A204.1 (cell line): Measurements from ENCODE around the gene RBAK.
"Not testable (repeated sequence)": the region's sequence is repeated elsewhere in the genome, so short reads cannot be mapped to it uniquely, and the experiment has no call there.

ENCODE experiments used
- FAIRE-seq: peaks from 2 replicates; lab custom pipeline; 2012; peaks lifted over from hg19 to GRCh38; lab: Jason Lieb, UNC

RBAK gene

GRCh38 chr7:5045558-5046396, at the start of gene RBAK:
Gene RBAK (plus strand): TSS chr7:5045860. CDS start chr7:5048077, 2,217 bp downstream.
- FAIRE-seq, result no peak

- FAIRE-seq, result no peak
Measured at GRCh38 chr7:4996696-4997222, 48.9 kb upstream of the RBAK start.

- no peak for FAIRE-seq
Measured at GRCh38 chr7:4998244-4998643, 47.4 kb upstream of the RBAK start.

- FAIRE-seq, result no peak
Measured at GRCh38 chr7:4998910-4999309, 46.8 kb upstream of the RBAK start.

GRCh38 chr7:4999369-4999950, 46.2 kb upstream of the RBAK start:
- no peak for FAIRE-seq

- FAIRE-seq, result no peak
Measured at GRCh38 chr7:5001003-5001402, 44.7 kb upstream of the RBAK start.

- FAIRE-seq, result no peak
Measured at GRCh38 chr7:5001911-5002310, 43.7 kb upstream of the RBAK start.

GRCh38 chr7:5005066-5005465, 40.6 kb upstream of the RBAK start:
- no peak for FAIRE-seq

GRCh38 chr7:5012985-5013384, 32.7 kb upstream of the RBAK start:
- FAIRE-seq, result no peak

GRCh38 chr7:5015936-5016335, 29.7 kb upstream of the RBAK start:
- not testable (repeated sequence) for FAIRE-seq

- FAIRE-seq, result not testable (repeated sequence)
Measured at GRCh38 chr7:5017626-5018025, 28.0 kb upstream of the RBAK start.

- FAIRE-seq, result no peak
Measured at GRCh38 chr7:5020098-5020497, 25.6 kb upstream of the RBAK start.

GRCh38 chr7:5020976-5021550, 24.6 kb upstream of the RBAK start:
- FAIRE-seq, result not testable (repeated sequence)

GRCh38 chr7:5023626-5024025, 22.0 kb upstream of the RBAK start:
- not testable (repeated sequence) for FAIRE-seq

- not testable (repeated sequence) for FAIRE-seq
Measured at GRCh38 chr7:5027796-5028410, 17.8 kb upstream of the RBAK start.

GRCh38 chr7:5033186-5033585, 12.5 kb upstream of the RBAK start:
- not testable (repeated sequence) for FAIRE-seq

GRCh38 chr7:5035276-5035675, 10.4 kb upstream of the RBAK start:
- no peak for FAIRE-seq

- no peak for FAIRE-seq
Measured at GRCh38 chr7:5036446-5036845, 9.2 kb upstream of the RBAK start.

GRCh38 chr7:5041047-5041446, 4.6 kb upstream of the RBAK start:
- FAIRE-seq, result no peak

- no peak for FAIRE-seq
Measured at GRCh38 chr7:5043661-5044060, 2.0 kb upstream of the RBAK start.

GRCh38 chr7:5046397-5046732, 705 bp downstream of the RBAK start:
- FAIRE-seq, result not testable (repeated sequence)

GRCh38 chr7:5047127-5047526, 1.5 kb downstream of the RBAK start:
- FAIRE-seq, result not testable (repeated sequence)

GRCh38 chr7:5050676-5051075, 5.0 kb downstream of the RBAK start:
- FAIRE-seq, result no peak
